Small intestine (tissue), 7 donors: ENCODE data around the gene NEURL2. TPM values are rescaled to one million over a fixed set of nuclear protein-coding genes. Genes with fewer than 3 reads are reported as not detected.

Experiments used
- DNase-seq, 2 donors: peaks; one replicate each; pipeline versions ENCODE4 v3.0.0 to v3.0.0-alpha.2; 2013
- FAIRE-seq: peaks from 2 replicates; lab custom pipeline; 2012; peaks lifted over from hg19 to GRCh38; lab: Jason Lieb, UNC
- H3K27ac ChIP-seq, 3 donors: one replicate each; pipeline ENCODE4 v1.5.1; 2013; ENCODE audit warnings: low read length in 2 of 3, mild to moderate bottlenecking in 2 of 3, control low read depth in 1 of 3, inconsistent platforms in 1 of 3, low read depth in 1 of 3, moderate library complexity in 1 of 3
- H3K27me3 ChIP-seq, 3 donors: one replicate each; pipeline ENCODE4 v1.6.1; 2013; ENCODE audit warnings: low read length in 3 of 3, inconsistent platforms in 1 of 3; ENCODE audit not compliant: control insufficient read depth in 3 of 3, insufficient read depth in 3 of 3
- H3K36me3 ChIP-seq, 3 donors: one replicate each; pipeline ENCODE4 v1.6.1; 2013; ENCODE audit warnings: low read length in 3 of 3, inconsistent platforms in 1 of 3, low read depth in 1 of 3, mild to moderate bottlenecking in 1 of 3, moderate library complexity in 1 of 3; ENCODE audit not compliant: control insufficient read depth in 3 of 3, insufficient read depth in 2 of 3
- H3K4me1 ChIP-seq, 3 donors: one replicate each; pipeline ENCODE4 v1.6.1; 2013; ENCODE audit warnings: low read length in 2 of 3, inconsistent platforms in 1 of 3, low read depth in 1 of 3, mild to moderate bottlenecking in 1 of 3, moderate library complexity in 1 of 3; ENCODE audit not compliant: control insufficient read depth in 3 of 3, insufficient read depth in 2 of 3
- H3K4me3 ChIP-seq, 3 donors: one replicate each; pipeline ENCODE4 v1.5.1; 2013; ENCODE audit warnings: low read length in 3 of 3, control low read depth in 1 of 3, inconsistent platforms in 1 of 3, low read depth in 1 of 3, mild to moderate bottlenecking in 1 of 3, moderate library complexity in 1 of 3
- H3K9me3 ChIP-seq, 2 donors: one replicate each; pipeline ENCODE4 v1.6.1; 2013; ENCODE audit warnings: low read depth in 1 of 2, low read length in 1 of 2; ENCODE audit not compliant: control insufficient read depth in 2 of 2, insufficient read depth in 1 of 2
- WGBS, 3 donors: extraction: QIAGEN DNeasy Blood & Tissue Kit; methylation state at CpG; one replicate each; pipeline ENCODE4 v1.1.7; 2013; 5-methylcytosine and 5-hydroxymethylcytosine counted together
- polyA plus RNA-seq, 4 donors: library from polyadenylated mRNA; stranded (reverse) in 3 of 4; unstranded in 1 of 4; fragments of 200-250 nt in 3 of 4; fragments of 120-200 nt in 1 of 4; gene quantifications; one replicate each; pipeline versions ENCODE4 v1.2.1 to v1.2.3, GENCODE V29; 2013
- donor health status: healthy with polysubstance abuse.
- donor health status: control.
- donor health status: control.
- donor health status: Bipolar disorder and iron deficiency.
- donor health status: healthy.

NEURL2 gene
- polyA plus RNA-seq, 4 donors: 2.9 to 20.2 (median 4.0) TPM

GRCh38 chr20:45917790-45918141 lies 26.8 kb upstream of the NEURL2 start:
- 55 to 78% (median 64%) methylated on average over 5 of the region's 5 CpGs for WGBS, 3 donors
- DNase-seq (peak in 1 of 2 donors; percentile 32), FAIRE-seq (no peak)

GRCh38 chr20:45913116-45913515 lies 22.1 kb upstream of the NEURL2 start:
- WGBS, 3 donors: 57 to 61% (median 58%) methylated on average over 5 of the region's 5 CpGs
- peaks cover 0 to 31% (median 4%) of the 10 kb centered on the region in 3 donors for H3K4me1 ChIP-seq
- H3K27ac ChIP-seq: no peak overlapping the region
- no peaks in the 10 kb centered on the region for H3K27me3 ChIP-seq
- H3K4me3 ChIP-seq: no peak overlapping the region
- peaks cover 0 to 2% (median 0%) of the 10 kb centered on the region in 3 donors for H3K36me3 ChIP-seq
- DNase-seq: no peak
- FAIRE-seq: no peak
- no peaks in the 10 kb centered on the region for H3K9me3 ChIP-seq

More at GRCh38 chr20:45917790-45918141, 26.8 kb upstream of the NEURL2 start:
- Histone ChIP-seq H3K27ac (peak overlapping the region in 2 of 3 donors; percentile 75 to 81), H3K27me3 (no peaks in the 10 kb centered on the region), H3K36me3 (no peaks in the 10 kb centered on the region), H3K9me3 (no peaks in the 10 kb centered on the region), H3K4me3 (no peak overlapping the region), H3K4me1 (peaks cover 0 to 26% (median 0%) of the 10 kb centered on the region in 3 donors)

GRCh38 chr20:45912344-45912682 lies 21.3 kb upstream of the NEURL2 start:
- peak overlapping the region in 1 of 3 donors; percentile 59 for H3K27ac ChIP-seq
- no peaks in the 10 kb centered on the region for H3K9me3 ChIP-seq
- H3K4me1 ChIP-seq: peaks cover 0 to 25% (median 4%) of the 10 kb centered on the region in 3 donors
- H3K27me3 ChIP-seq: no peaks in the 10 kb centered on the region
- DNase-seq (no peak), FAIRE-seq (no peak)
- H3K36me3 ChIP-seq: peaks cover 0 to 7% (median 0%) of the 10 kb centered on the region in 3 donors
- 17 to 31% (median 27%) methylated on average over 4 of the region's 4 CpGs for WGBS, 3 donors
- H3K4me3 ChIP-seq: peak overlapping the region in 2 of 3 donors; percentile 18 to 57

- WGBS, 3 donors: 1 to 4% (median 2%) methylated on average over 40 to 58 of the region's 58 CpGs
- Histone ChIP-seq H3K27me3 (no peaks in the 10 kb centered on the region), H3K36me3 (peaks cover 0 to 8% (median 0%) of the 10 kb centered on the region in 3 donors), H3K4me3 (peak within 1 kb of the TSS; percentile 18 to 57 (median 46)), H3K9me3 (no peaks in the 10 kb centered on the region), H3K27ac (peak within 1 kb of the TSS in 2 of 3 donors; percentile 64 to 84), H3K4me1 (peaks cover 0 to 25% (median 4%) of the 10 kb centered on the region in 3 donors)
- DNase-seq (peak in 1 of 2 donors; percentile 66), FAIRE-seq (no peak)
Observed at GRCh38 chr20:45911486-45912343, 20.7 kb upstream of the NEURL2 start, which contains the start of gene PLTP. Gene PLTP (minus strand): TSS chr20:45912155. CDS start chr20:45911452, 703 bp downstream.

GRCh38 chr20:45910670-45911485 lies 19.9 kb upstream of the NEURL2 start:
- H3K4me1 ChIP-seq: peaks cover 0 to 25% (median 4%) of the 10 kb centered on the region in 3 donors
- peaks cover 0 to 11% (median 0%) of the 10 kb centered on the region in 3 donors for H3K36me3 ChIP-seq
- DNase-seq (peak; percentile 91 to 98), FAIRE-seq (no peak)
- peak overlapping the region in 2 of 3 donors; percentile 46 to 57 for H3K4me3 ChIP-seq
- H3K27ac ChIP-seq: peak overlapping the region in 2 of 3 donors; percentile 64 to 84
- H3K9me3 ChIP-seq: no peaks in the 10 kb centered on the region
- WGBS, 3 donors: 1 to 4% (median 3%) methylated on average over 43 of the region's 43 CpGs
- H3K27me3 ChIP-seq: no peaks in the 10 kb centered on the region

- 74 to 78% (median 77%) methylated on average over 22 of the region's 22 CpGs for WGBS, 3 donors
- Histone ChIP-seq H3K9me3 (no peaks in the 10 kb centered on the region), H3K27me3 (no peaks in the 10 kb centered on the region), H3K4me3 (no peak overlapping the region), H3K27ac (peak overlapping the region in 1 of 3 donors; percentile 25), H3K4me1 (peaks cover 0 to 25% (median 4%) of the 10 kb centered on the region in 3 donors), H3K36me3 (peaks cover 0 to 16% (median 0%) of the 10 kb centered on the region in 3 donors)
- DNase-seq (no peak), FAIRE-seq (no peak)
Observed at GRCh38 chr20:45909817-45910669, 19.0 kb upstream of the NEURL2 start.

GRCh38 chr20:45909336-45909808 lies 18.4 kb upstream of the NEURL2 start:
- Histone ChIP-seq H3K4me1 (peaks cover 0 to 23% (median 4%) of the 10 kb centered on the region in 3 donors), H3K36me3 (peaks cover 0 to 22% (median 0%) of the 10 kb centered on the region in 3 donors), H3K9me3 (no peaks in the 10 kb centered on the region), H3K27me3 (no peaks in the 10 kb centered on the region), H3K4me3 (no peak overlapping the region), H3K27ac (no peak overlapping the region)
- peak in 1 of 2 donors; percentile 63 for DNase-seq
- 62 to 82% (median 67%) methylated on average over 12 of the region's 12 CpGs for WGBS, 3 donors
- no peak for FAIRE-seq
